A673 (cell line): ENCODE results near the gene NUDCD2. TPM values are rescaled to one million over a fixed set of nuclear protein-coding genes. Genes with fewer than 3 reads are reported as not detected.

ENCODE experiments used
- BruUV-seq: library from RNA; stranded (reverse); fragments of 400-500 nt; replicated peaks from 2 replicates; lab custom pipeline; 2021; lab: Mats Ljungman, UMichigan
- CTCF ChIA-PET: fragments of 300-600 bp; sonication (Branson Sonifier 250); formaldehyde crosslinking; loops from one replicate; lab custom pipeline; 2022; ENCODE audit warnings: antibody characterized with exemption; lab: Charles Lee
- POLR2A ChIA-PET: fragments of 300-600 bp; sonication (Branson Sonifier 250); formaldehyde crosslinking; loops from one replicate; lab custom pipeline; 2022; ENCODE audit warnings: antibody characterized with exemption; ENCODE audit not compliant: low non-redundant PET; lab: Charles Lee
- DNase-seq: peaks from one replicate; pipeline ENCODE4 v3.0.0-alpha.2; 2015; ENCODE audit warnings: low spot score
- H3K27ac ChIP-seq: fragments of 200-600 bp; sonication (generic); 2 replicates; pipeline ENCODE4 v1.5.1; 2016; ENCODE audit warnings: mixed run types, low read depth, mild to moderate bottlenecking, mixed read lengths, antibody characterized with exemption, low read length; ENCODE audit not compliant: poor library complexity, severe bottlenecking
- H3K27me3 ChIP-seq: fragments of 200-600 bp; sonication (generic); replicated peaks from 2 replicates; pipeline ENCODE4 v1.6.1; 2017; ENCODE audit warnings: mixed run types, low read depth, mild to moderate bottlenecking, mixed read lengths, antibody characterized with exemption, low read length; ENCODE audit not compliant: insufficient read depth, poor library complexity
- H3K36me3 ChIP-seq: fragments of 200-600 bp; sonication (generic); 2 replicates; pipeline ENCODE4 v1.6.1; 2016; ENCODE audit warnings: mixed run types, mild to moderate bottlenecking, mixed read lengths, antibody characterized with exemption, low read length; ENCODE audit not compliant: insufficient read depth, poor library complexity, severe bottlenecking
- H3K4me1 ChIP-seq: fragments of 200-600 bp; sonication (generic); 2 replicates; pipeline ENCODE4 v1.6.1; 2017; ENCODE audit warnings: mixed run types, mild to moderate bottlenecking, mixed read lengths, antibody characterized with exemption, low read length; ENCODE audit not compliant: insufficient read depth, poor library complexity, severe bottlenecking
- H3K4me3 ChIP-seq: fragments of 200-600 bp; sonication (generic); 2 replicates; pipeline ENCODE4 v1.5.1; 2016; ENCODE audit warnings: low read depth, mixed run types, mild to moderate bottlenecking, mixed read lengths, low read length; ENCODE audit not compliant: poor library complexity, severe bottlenecking
- H3K9me3 ChIP-seq: fragments of 200-600 bp; sonication (generic); 2 replicates; pipeline ENCODE4 v1.6.1; 2016; ENCODE audit warnings: mixed run types, low read depth, mild to moderate bottlenecking, mixed read lengths, antibody characterized with exemption, low read length; ENCODE audit not compliant: poor library complexity, severe bottlenecking
- CTCF ChIP-seq: fragments of 300-800, 200-600 bp; sonication (generic); conservative IDR thresholded peaks from 2 replicates; pipeline ENCODE4 v1.5.1; 2017; ENCODE audit warnings: low read depth, mild to moderate bottlenecking, antibody characterized with exemption, low read length, moderate library complexity, mixed read lengths
- EZH2 ChIP-seq: fragments of 200-600 bp; sonication (generic); IDR thresholded peaks from 2 replicates; pipeline ENCODE4 v1.6.1; 2017; ENCODE audit warnings: borderline replicate concordance, low read depth, mild to moderate bottlenecking, mixed read lengths, antibody characterized with exemption, low read length; ENCODE audit not compliant: poor library complexity, severe bottlenecking
- intact Hi-C: fragments of 100-400 bp; cut with micrococcal nuclease; formaldehyde crosslinking; loops from one replicate; pipeline ENCODE4 v1.10.0; 2022; ENCODE audit not compliant: unreplicated experiment
- total RNA-seq: library from RNA; stranded (reverse); gene quantifications from 2 replicates; pipeline ENCODE4 v1.2.3, GENCODE V29; 2021

NUDCD2 gene
- total RNA-seq, 1 experiment from 2014 or later: 67.2 TPM

- no peaks in the 10 kb centered on the region for H3K9me3 ChIP-seq
- ChIA-PET POLR2A (interaction anchor here (0.7 kb wide), 1 partner anchor 883 kb away, joined by 3 read pairs; no protein-coding TSS in a partner anchor), CTCF (no interaction called here)
- no peak for DNase-seq
- H3K36me3 ChIP-seq: peaks cover under 1% of the 10 kb centered on the region
- no TSS peak for BruUV-seq
- H3K27me3 ChIP-seq: no peaks in the 10 kb centered on the region
- intact Hi-C loops: no loop called here
- peak overlapping the region; percentile 84 for H3K4me3 ChIP-seq
- TF ChIP-seq CTCF (no peak), EZH2 (no peak)
- H3K4me1 ChIP-seq: peaks cover 8% of the 10 kb centered on the region
- peak overlapping the region; percentile 93 for H3K27ac ChIP-seq
Observed at GRCh38 chr5:163506726-163507125, 46.8 kb upstream of the NUDCD2 start.

GRCh38 chr5:163506095-163506457 is 46.2 kb upstream of the NUDCD2 start:
- H3K36me3 ChIP-seq: no peaks in the 10 kb centered on the region
- peak; percentile 12 for DNase-seq
- no peaks in the 10 kb centered on the region for H3K27me3 ChIP-seq
- POLR2A ChIA-PET: no interaction called here
- H3K4me1 ChIP-seq: peaks cover 8% of the 10 kb centered on the region
- H3K4me3 ChIP-seq: peak overlapping the region; percentile 84
- TF ChIP-seq CTCF: no peak
- TF ChIP-seq EZH2: no peak
- H3K27ac ChIP-seq: peak overlapping the region; percentile 93
- CTCF ChIA-PET: no interaction called here
- no peaks in the 10 kb centered on the region for H3K9me3 ChIP-seq
- intact Hi-C loops: no loop called here
- BruUV-seq: TSS peak; percentile 20

- DNase-seq: peak; percentile 95
- intact Hi-C loops: loop anchor here (2.0 kb wide), 1 partner anchor 45 kb away; the partner anchor contains the start of genes HMMR and NUDCD2
- ChIA-PET POLR2A (no interaction called here), CTCF (no interaction called here)
- Histone ChIP-seq H3K36me3 (no peaks in the 10 kb centered on the region), H3K9me3 (no peaks in the 10 kb centered on the region), H3K4me1 (peaks cover 8% of the 10 kb centered on the region), H3K4me3 (peak within 1 kb of the TSS; percentile 84), H3K27me3 (no peaks in the 10 kb centered on the region), H3K27ac (peak within 1 kb of the TSS; percentile 93)
- TF ChIP-seq CTCF (peak; percentile 57), EZH2 (no peak)
- no TSS peak for BruUV-seq
Observed at GRCh38 chr5:163505368-163506094, 45.6 kb upstream of the NUDCD2 start, which contains the start of gene MAT2B. Gene MAT2B, plus strand, starts transcription at chr5:163505619. Its CDS starts 68 bp downstream, at chr5:163505687.
